Transverse colon (tissue), 4 donors: ENCODE results near the gene CACNA1C. TPM values are rescaled to one million over a fixed set of nuclear protein-coding genes. Genes with fewer than 3 reads are reported as not detected.

Experiments used
- DNase-seq: peaks from one replicate; pipeline ENCODE4 v3.0.0-alpha.2; 2019
- H3K27ac ChIP-seq, 4 donors: fragments of 200-600 bp; sonication (generic); 2 replicates each; pipeline ENCODE4 v1.5.1; 2016 to 2018; ENCODE audit warnings: inconsistent platforms in 4 of 4
- H3K27me3 ChIP-seq: fragments of 200-600 bp; sonication (generic); 2 replicates; pipeline ENCODE4 v1.5.1; 2017; ENCODE audit warnings: inconsistent platforms
- H3K36me3 ChIP-seq, 4 donors: fragments of 200-600 bp; sonication (generic); 2 replicates each; pipeline ENCODE4 v1.5.1; 2017 to 2019; ENCODE audit warnings: inconsistent platforms in 4 of 4
- H3K4me1 ChIP-seq, 4 donors: fragments of 200-600 bp; sonication (generic); 2 replicates each; pipeline ENCODE4 v1.5.1; 2017 to 2020; ENCODE audit warnings: inconsistent platforms in 4 of 4
- H3K4me3 ChIP-seq, 4 donors: fragments of 200-600 bp; sonication (generic); 1 replicate in 1 of 4; 2 replicates in 3 of 4; pipeline versions ENCODE4 v1.5.1 to v1.6.1; 2017 to 2019; ENCODE audit warnings: inconsistent platforms in 4 of 4
- H3K9me3 ChIP-seq, 2 donors: fragments of 200-600 bp; sonication (generic); 2 replicates each; pipeline ENCODE4 v1.5.1; 2017 to 2019; ENCODE audit warnings: inconsistent platforms in 2 of 2
- CTCF ChIP-seq, 5 experiments: fragments of 200-600 bp in 3 of 5; fragments of 450-650 bp in 2 of 5; sonication (generic) in 3 of 5; IDR thresholded peaks; 1 replicate in 2 of 5; 2 replicates in 3 of 5; pipeline ENCODE4 v1.5.1; 2016 to 2017; ENCODE audit warnings: antibody characterized with exemption in 5 of 5, inconsistent platforms in 3 of 5, mild to moderate bottlenecking in 2 of 5, moderate library complexity in 1 of 5
- EP300 ChIP-seq: sonication (generic); formaldehyde crosslinking; IDR thresholded peaks from one replicate; pipeline ENCODE4 v1.6.1; 2017; ENCODE audit warnings: antibody characterized with exemption, low read depth
- POLR2A ChIP-seq: fragments of 450-650 bp; IDR thresholded peaks from one replicate; pipeline ENCODE4 v1.6.1; 2016; ENCODE audit warnings: antibody characterized with exemption, mild to moderate bottlenecking, moderate library complexity
- POLR2AphosphoS5 ChIP-seq, 3 donors: sonication (generic); formaldehyde crosslinking; IDR thresholded peaks; one replicate each; pipeline ENCODE4 v1.6.1; 2016; ENCODE audit warnings: antibody characterized with exemption in 3 of 3
- whole genome bisulfite sequencing, 2 donors: methylation state at CpG; one replicate each; pipeline ENCODE4 v1.1.5; 2018; ENCODE audit warnings: low coverage in 1 of 2; 5-methylcytosine and 5-hydroxymethylcytosine counted together
- in situ Hi-C, 4 donors: fragments of 200-750 bp; cut with MboI; loops; one replicate each; pipeline versions ENCODE4 v1.15.0 to v1.15.1; 2017; ENCODE audit warnings: low sequenced_read_pairs in 3 of 4, low pct_ligation_motif_present in 1 of 4, low pct_unique_long_range_greater_than_20kb in 1 of 4
- intact Hi-C: fragments of 100-400 bp; cut with DNase I; formaldehyde crosslinking; loops from one replicate; pipeline ENCODE4 v1.15.1; 2023; ENCODE audit warnings: low total_unique reads
- total RNA-seq, 4 donors: library from RNA; depleted of rRNA; stranded (reverse); fragments of >200 nt; gene quantifications; one replicate each; pipeline ENCODE4 v1.1.0, GENCODE V29; 2016

Gene CACNA1C
- total RNA-seq, 4 donors from 2014 or later: 18.8 to 35.2 (median 24.8) TPM

DNA sequence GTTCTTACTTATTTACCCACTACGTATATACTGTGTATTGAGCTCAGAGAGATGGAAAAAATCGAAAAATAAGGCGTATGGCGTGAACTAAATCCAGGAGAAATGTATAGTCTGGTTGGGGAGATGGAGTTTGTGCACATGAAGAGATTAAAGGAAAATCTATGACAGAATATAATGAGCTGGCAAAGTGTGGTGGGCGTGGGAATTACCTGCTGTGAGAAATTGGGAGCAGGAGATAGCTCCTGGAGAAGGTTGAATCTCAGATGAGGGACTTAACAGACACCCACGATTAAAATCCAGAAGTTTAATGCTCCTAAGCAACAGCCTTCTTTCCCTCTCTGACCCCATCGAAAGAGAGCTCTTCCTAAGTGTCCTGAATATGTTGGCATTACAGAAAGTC is 517.8 kb downstream of the CACNA1C start:
- Histone ChIP-seq H3K27me3 (no peaks in the 10 kb centered on the region), H3K27ac (no peak overlapping the region), H3K36me3 (no peaks in the 10 kb centered on the region), H3K4me1 (no peaks in the 10 kb centered on the region), H3K9me3 (no peaks in the 10 kb centered on the region), H3K4me3 (no peak overlapping the region)
- 83 to 86% methylated on average over 7 of the region's 7 CpGs for WGBS, 2 donors
- intact Hi-C loops (no loop called here), in situ Hi-C loops (loop anchor here in 2 of 4 donors (10.0 to 25.0 kb wide), 2 partner anchors 176 to 508 kb away; partner anchors contain the start of gene CACNA1C (in 1 of the 2))
- no peak for TF ChIP-seq POLR2A
- no peak for TF ChIP-seq POLR2AphosphoS5 (IDR thresholded peaks at IDR 0.05)
- no peak for TF ChIP-seq CTCF (IDR thresholded peaks at IDR 0.05)
- no peak for TF ChIP-seq EP300
- DNase-seq: no peak

GRCh38 chr12:2574355-2574935 is 521.7 kb downstream of the CACNA1C start:
- in situ Hi-C loops (loop anchor here in 2 of 4 donors (10.0 to 25.0 kb wide), 2 partner anchors 180 to 512 kb away; partner anchors contain the start of gene CACNA1C (in 1 of the 2)), intact Hi-C loops (no loop called here)
- no peak for DNase-seq
- Histone ChIP-seq H3K27me3 (no peaks in the 10 kb centered on the region), H3K4me1 (no peaks in the 10 kb centered on the region), H3K9me3 (no peaks in the 10 kb centered on the region), H3K27ac (no peak overlapping the region), H3K4me3 (no peak overlapping the region), H3K36me3 (no peaks in the 10 kb centered on the region)
- WGBS, 2 donors: 90 to 92% methylated on average over 2 to 4 of the region's 4 CpGs
- TF ChIP-seq POLR2AphosphoS5 (IDR thresholded peaks at IDR 0.05) (no peak), EP300 (no peak), CTCF (IDR thresholded peaks at IDR 0.05) (no peak), POLR2A (no peak)

GRCh38 chr12:2575245-2575644 is 522.5 kb downstream of the CACNA1C start:
- TF ChIP-seq POLR2A (no peak), POLR2AphosphoS5 (IDR thresholded peaks at IDR 0.05) (no peak), EP300 (no peak), CTCF (IDR thresholded peaks at IDR 0.05) (no peak)
- Histone ChIP-seq H3K4me3 (no peak overlapping the region), H3K9me3 (no peaks in the 10 kb centered on the region), H3K27ac (no peak overlapping the region), H3K36me3 (no peaks in the 10 kb centered on the region), H3K27me3 (no peaks in the 10 kb centered on the region), H3K4me1 (no peaks in the 10 kb centered on the region)
- WGBS, 2 donors: 84 to 88% methylated on average over 5 of the region's 5 CpGs
- in situ Hi-C loops: loop anchor here in 2 of 4 donors (10.0 to 25.0 kb wide), 2 partner anchors 180 to 513 kb away; partner anchors contain the start of gene CACNA1C (in 2 of the 2)
- DNase-seq: no peak
- intact Hi-C loops: no loop called here

GRCh38 chr12:2578211-2578610 is 525.4 kb downstream of the CACNA1C start:
- WGBS, 2 donors: 86% methylated on average over 9 of the region's 9 CpGs; no CpG with 5 or more reads in 1 of the 2 donors
- in situ Hi-C loops (loop anchor here in 2 of 4 donors (10.0 to 25.0 kb wide), 2 partner anchors 183 to 516 kb away; partner anchors contain the start of gene CACNA1C (in 2 of the 2)), intact Hi-C loops (no loop called here)
- H3K27me3 ChIP-seq: no peaks in the 10 kb centered on the region
- no peak for DNase-seq
- H3K9me3 ChIP-seq: no peaks in the 10 kb centered on the region
- no peak overlapping the region for H3K4me3 ChIP-seq
- H3K27ac ChIP-seq: no peak overlapping the region
- TF ChIP-seq EP300: no peak
- TF ChIP-seq POLR2A: no peak
- no peak for TF ChIP-seq POLR2AphosphoS5 (IDR thresholded peaks at IDR 0.05)
- no peak for TF ChIP-seq CTCF (IDR thresholded peaks at IDR 0.05)
- no peaks in the 10 kb centered on the region for H3K36me3 ChIP-seq
- H3K4me1 ChIP-seq: peaks cover 4 to 7% (median 6%) of the 10 kb centered on the region in 4 donors
